C1 segment of cervical spinal cord (tissue), 14 donors: ENCODE measurements around the gene THSD8.
"Not testable (repeated sequence)": the region's sequence is repeated elsewhere in the genome, so short reads cannot be mapped to it uniquely, and the experiment has no call there.

Experiments used
- DNase-seq, 14 donors: peaks; one replicate each; lab custom pipeline; 2025; lab: John Stamatoyannopoulos, UW

The THSD8 gene

GRCh38 chr19:12825254-12826131 is 23.6 kb downstream of the THSD8 start:
- no peak for DNase-seq

GRCh38 chr19:12828494-12828893 is 26.6 kb downstream of the THSD8 start:
- peak in 1 of 14 donors; percentile 25 for DNase-seq

- DNase-seq, result no peak
These were observed 31.5 kb downstream of the THSD8 start for GRCh38 chr19:12833418-12833737.

GRCh38 chr19:12833738-12834565 is 32.1 kb downstream of the THSD8 start:
- peak in 2 of 14 donors; percentile 2 to 58 for DNase-seq

GRCh38 chr19:12834566-12834943 is 32.7 kb downstream of the THSD8 start, which contains the start of gene RTBDN:
RTBDN (minus strand) TSS chr19:12834579; CDS start chr19:12829979, 4,600 bp downstream.
- DNase-seq, result peak in 1 of 14 donors; percentile 56

- peak in 1 of 14 donors; percentile 43 for DNase-seq
These were observed 33.3 kb downstream of the THSD8 start for GRCh38 chr19:12834976-12835757.

GRCh38 chr19:12836529-12836863 is 34.6 kb downstream of the THSD8 start:
- DNase-seq, result no peak

GRCh38 chr19:12837225-12837624 is 35.4 kb downstream of the THSD8 start:
- no peak for DNase-seq

GRCh38 chr19:12838182-12838885 is 36.5 kb downstream of the THSD8 start, which contains the start of gene MAST1:
MAST1 (plus strand) TSS chr19:12838515; CDS start chr19:12838573, 58 bp downstream.
- DNase-seq, result peak in 2 of 14 donors; percentile 32 to 38

- peak in 1 of 14 donors; percentile 49 for DNase-seq
These were observed 37.3 kb downstream of the THSD8 start for GRCh38 chr19:12838886-12839756.

GRCh38 chr19:12840091-12841079 is 38.5 kb downstream of the THSD8 start:
- DNase-seq, result peak in 1 of 14 donors; percentile 83

- peak in 2 of 14 donors; percentile 18 to 70 for DNase-seq
These were observed 39.2 kb downstream of the THSD8 start for GRCh38 chr19:12841094-12841493.

GRCh38 chr19:12842511-12842910 is 40.6 kb downstream of the THSD8 start:
- no peak for DNase-seq

- DNase-seq, result no peak
These were observed 41.5 kb downstream of the THSD8 start for GRCh38 chr19:12843328-12843727.

GRCh38 chr19:12843999-12844732 is 42.3 kb downstream of the THSD8 start:
- no peak for DNase-seq

- not testable (repeated sequence) for DNase-seq
These were observed 44.7 kb downstream of the THSD8 start for GRCh38 chr19:12846613-12847012.

- peak; percentile 6 to 87 (median 56) for DNase-seq
These were observed 45.6 kb downstream of the THSD8 start for GRCh38 chr19:12847159-12848139.
